Stimulated activated CD4-positive, alpha-beta T cell treated with anti-CD3 and anti-CD28 coated beads, Interleukin-4, amount 100 ng/mL, for 48 hours (primary cell): ENCODE measurements around the gene RBPJ.
"Not testable (repeated sequence)": the region's sequence is repeated elsewhere in the genome, so short reads cannot be mapped to it uniquely, and the experiment has no call there.

Source experiments
- DNase-seq, 2 donors: peaks; one replicate each; pipeline ENCODE4 v3.0.0-alpha.2; 2020; ENCODE audit warnings: low read depth in 2 of 2

The RBPJ gene

GRCh38 chr4:26302031-26302899 lies 18.5 kb upstream of the RBPJ start:
- DNase-seq, result no peak

- DNase-seq, result no peak
Observed at GRCh38 chr4:26303008-26303407, 17.8 kb upstream of the RBPJ start.

GRCh38 chr4:26307037-26307800 lies 13.6 kb upstream of the RBPJ start:
- no peak for DNase-seq

- no peak for DNase-seq
Observed at GRCh38 chr4:26308568-26308967, 12.2 kb upstream of the RBPJ start.

- no peak for DNase-seq
Observed at GRCh38 chr4:26310264-26310663, 10.6 kb upstream of the RBPJ start.

- no peak for DNase-seq
Observed at GRCh38 chr4:26311633-26312032, 9.2 kb upstream of the RBPJ start.

GRCh38 chr4:26315316-26315932 lies 5.4 kb upstream of the RBPJ start:
- DNase-seq, result not testable (repeated sequence)

GRCh38 chr4:26317766-26318165 lies 3.0 kb upstream of the RBPJ start:
- DNase-seq, result no peak

- DNase-seq, result peak; percentile 96 to 98
Observed at GRCh38 chr4:26319467-26319948, 1.3 kb upstream of the RBPJ start.

- DNase-seq, result peak in 1 of 2 donors; percentile 32
Observed at GRCh38 chr4:26319949-26320537, 771 bp upstream of the RBPJ start.

GRCh38 chr4:26321373-26322221 lies 783 bp downstream of the RBPJ start:
- peak; percentile 27 to 40 for DNase-seq

- DNase-seq, result no peak
Observed at GRCh38 chr4:26322346-26322745, 1.5 kb downstream of the RBPJ start.

GRCh38 chr4:26323821-26324220 lies 3.0 kb downstream of the RBPJ start:
- DNase-seq, result no peak

- DNase-seq, result no peak
Observed at GRCh38 chr4:26325191-26325590, 4.4 kb downstream of the RBPJ start.

- no peak for DNase-seq
Observed at GRCh38 chr4:26326791-26327190, 6.0 kb downstream of the RBPJ start.

GRCh38 chr4:26330186-26330787 lies 9.5 kb downstream of the RBPJ start:
- no peak for DNase-seq

GRCh38 chr4:26330946-26331345 lies 10.1 kb downstream of the RBPJ start:
- no peak for DNase-seq

GRCh38 chr4:26331380-26331950 lies 10.7 kb downstream of the RBPJ start:
- no peak for DNase-seq

- no peak for DNase-seq
Observed at GRCh38 chr4:26334366-26334765, 13.6 kb downstream of the RBPJ start.

- no peak for DNase-seq
Observed at GRCh38 chr4:26337612-26338011, 16.8 kb downstream of the RBPJ start.
